A549 (cell line): ENCODE measurements around the gene H6PD. TPM values are rescaled to one million over a fixed set of nuclear protein-coding genes. Genes with fewer than 3 reads are reported as not detected.

Experiments
- ATAC-seq, 2 experiments: fragments of 200-7000 bp in 1 of 2; fragments of >200 bp in 1 of 2; cut with Nextera tagmentation in 1 of 2; cut with Tn5 transposase in 1 of 2; 3 replicates each; pipeline versions ENCODE4 v1.8.0 to v1.9.1; 2018 to 2020; ENCODE audit warnings: mild to moderate bottlenecking in 1 of 2, moderate library complexity in 1 of 2
- CTCF ChIA-PET: fragments of 300-600 bp; sonication (Branson Sonifier 250); formaldehyde crosslinking; extraction: SDS; loops from one replicate; lab custom pipeline; 2021; ENCODE audit warnings: antibody characterized with exemption, inconsistent platforms; lab: Yijun Ruan, JAX
- POLR2A ChIA-PET: fragments of 350-600 bp; formaldehyde crosslinking; extraction: SDS; loops from one replicate; lab custom pipeline; 2021; ENCODE audit warnings: antibody characterized with exemption, inconsistent platforms; lab: Yijun Ruan, JAX
- DNase-seq, 2 experiments: peaks; one replicate each; pipeline versions ENCODE4 v3.0.0 to v3.0.0-alpha.2; 2011 to 2016; ENCODE audit warnings: low read depth in 1 of 2, low spot score in 1 of 2
- FAIRE-seq: peaks from 2 replicates; lab custom pipeline; 2011; peaks lifted over from hg19 to GRCh38; lab: Jason Lieb, UNC
- H3K27ac ChIP-seq, 2 experiments: fragments of >200 bp; sonication (Bioruptor Twin); formaldehyde crosslinking; 3 replicates each; pipeline ENCODE4 v1.5.1; 2016 to 2017
- H3K4me1 ChIP-seq: fragments of >200 bp; sonication (Bioruptor Twin); formaldehyde crosslinking; 3 replicates; pipeline ENCODE4 v1.6.1; 2016
- H3K4me2 ChIP-seq: fragments of >200 bp; sonication (Bioruptor Twin); formaldehyde crosslinking; 3 replicates; pipeline ENCODE4 v1.6.1; 2016
- H3K4me3 ChIP-seq: fragments of >200 bp; sonication (Bioruptor Twin); formaldehyde crosslinking; 3 replicates; pipeline ENCODE4 v1.5.1; 2016
- H3K9me3 ChIP-seq: fragments of >200 bp; sonication (Bioruptor Twin); formaldehyde crosslinking; 3 replicates; pipeline ENCODE4 v1.6.1; 2016
- CBX8 ChIP-seq: fragments of 200-600 bp; sonication (generic); IDR thresholded peaks from 2 replicates; pipeline ENCODE4 v1.6.1; 2016
- EHF ChIP-seq: fragments of 250-450 bp; sonication (Bioruptor Pico); IDR thresholded peaks from 2 replicates; pipeline ENCODE4 v1.5.0; 2020; ENCODE audit warnings: mild to moderate bottlenecking
- EHMT2 ChIP-seq: fragments of 200-600 bp; sonication (generic); IDR thresholded peaks from 2 replicates; pipeline ENCODE4 v1.6.1; 2016; ENCODE audit warnings: antibody characterized with exemption, low read depth, mild to moderate bottlenecking, moderate library complexity
- EP300 ChIP-seq, 2 experiments: fragments of >200 bp; sonication (Bioruptor Twin); formaldehyde crosslinking; IDR thresholded peaks; 2 replicates in 1 of 2; 3 replicates in 1 of 2; pipeline ENCODE4 v1.6.1; 2016 to 2017
- FOSL2 ChIP-seq, 2 experiments: fragments of 450-650 bp in 1 of 2; fragments of >200 bp in 1 of 2; sonication (Bioruptor Twin) in 1 of 2; formaldehyde crosslinking; IDR thresholded peaks; 2 replicates each; pipeline versions ENCODE4 v1.5.0 to v1.6.1; 2016 to 2020; ENCODE audit warnings: mild to moderate bottlenecking in 1 of 2, moderate library complexity in 1 of 2
- FOXS1 ChIP-seq: fragments of 250-450 bp; sonication (Bioruptor Pico); IDR thresholded peaks from 2 replicates; pipeline ENCODE4 v1.5.0; 2020; ENCODE audit warnings: mild to moderate bottlenecking, moderate library complexity
- HEYL ChIP-seq: fragments of 250-450 bp; sonication (Bioruptor Pico); IDR thresholded peaks from 2 replicates; pipeline ENCODE4 v1.8.0; 2021; ENCODE audit warnings: mild to moderate bottlenecking, moderate library complexity
- HOXA7 ChIP-seq: fragments of 250-450 bp; sonication (Bioruptor Pico); IDR thresholded peaks from 2 replicates; pipeline ENCODE4 v1.5.0; 2020; ENCODE audit warnings: mild to moderate bottlenecking, moderate library complexity
- HOXB13 ChIP-seq: fragments of 250-450 bp; sonication (Bioruptor Pico); IDR thresholded peaks from 2 replicates; pipeline ENCODE4 v1.5.0; 2020; ENCODE audit warnings: low read depth, mild to moderate bottlenecking, moderate library complexity
- JUNB ChIP-seq: fragments of >200 bp; sonication (Bioruptor Twin); formaldehyde crosslinking; IDR thresholded peaks from 2 replicates; pipeline ENCODE4 v1.6.1; 2016
- MAFK ChIP-seq: fragments of 450-650 bp; IDR thresholded peaks from 2 replicates; pipeline ENCODE4 v1.6.1; 2014; ENCODE audit not compliant: partially characterized antibody
- MYC ChIP-seq: IDR thresholded peaks from 2 replicates; pipeline ENCODE4 v1.6.1; 2012; ENCODE audit warnings: mild to moderate bottlenecking, inconsistent platforms, low read length, improper control_type of control experiment, borderline replicate concordance
- NFE2L2 ChIP-seq: fragments of 150-350 bp; conservative IDR thresholded peaks from 2 replicates; pipeline ENCODE4 v1.6.1; 2014; ENCODE audit warnings: low read length
- POLR2A ChIP-seq: IDR thresholded peaks from 2 replicates; pipeline ENCODE4 v1.6.1; 2012; ENCODE audit warnings: mild to moderate bottlenecking, low read length
- POLR2AphosphoS2 ChIP-seq: conservative IDR thresholded peaks from 2 replicates; pipeline ENCODE4 v1.6.1; 2012; ENCODE audit warnings: low read length, improper control_type of control experiment, inconsistent platforms
- RAD21 ChIP-seq, 2 experiments: fragments of >200 bp in 1 of 2; sonication (Bioruptor Twin) in 1 of 2; formaldehyde crosslinking in 1 of 2; IDR thresholded peaks in 1 of 2; conservative IDR thresholded peaks in 1 of 2; 2 replicates in 1 of 2; 3 replicates in 1 of 2; pipeline ENCODE4 v1.6.1; 2012 to 2018; ENCODE audit warnings: inconsistent platforms in 1 of 2
- RARB ChIP-seq: fragments of 250-450 bp; sonication (Bioruptor Pico); IDR thresholded peaks from 2 replicates; pipeline ENCODE4 v1.8.0; 2021; ENCODE audit warnings: mild to moderate bottlenecking, moderate library complexity
- RCOR1 ChIP-seq: fragments of 150-350 bp; IDR thresholded peaks from 2 replicates; pipeline ENCODE4 v1.6.1; 2014; ENCODE audit warnings: antibody characterized with exemption, low read length, low read depth
- RNF2 ChIP-seq: fragments of 200-600 bp; sonication (generic); IDR thresholded peaks from 2 replicates; pipeline ENCODE4 v1.6.1; 2016; ENCODE audit warnings: low read depth, mild to moderate bottlenecking, antibody characterized with exemption, moderate library complexity, borderline replicate concordance
- SMC3 ChIP-seq: fragments of >200 bp; sonication (Bioruptor Twin); formaldehyde crosslinking; IDR thresholded peaks from 3 replicates; pipeline ENCODE4 v1.6.1; 2018; ENCODE audit warnings: inconsistent platforms
- TFCP2L1 ChIP-seq: fragments of 250-450 bp; sonication (Bioruptor Pico); IDR thresholded peaks from 2 replicates; pipeline ENCODE4 v1.5.0; 2021; ENCODE audit warnings: mild to moderate bottlenecking
- TP53 ChIP-seq: fragments of 250-450 bp; sonication (Bioruptor Pico); IDR thresholded peaks from 2 replicates; pipeline ENCODE4 v1.5.0; 2021; ENCODE audit warnings: mild to moderate bottlenecking, moderate library complexity
- ZSCAN20 ChIP-seq: fragments of 250-450 bp; sonication (Bioruptor Pico); IDR thresholded peaks from 2 replicates; pipeline ENCODE4 v1.8.0; 2022; ENCODE audit warnings: mild to moderate bottlenecking, moderate library complexity
- WGBS: methylation state at CpG from one replicate; pipeline ENCODE4 v1.1.6; 2017; ENCODE audit errors: missing lambda C conversion rate; 5-methylcytosine and 5-hydroxymethylcytosine counted together
- polyA plus RNA-seq, 4 experiments: library from polyadenylated mRNA; depleted of rRNA in 3 of 4; stranded (reverse); fragments of >200 nt; fragmentation: RNase III in 1 of 4; extraction: RNeasy Plus Mini Kit Qiagen cat#74134 plus additional on column Dnase treatment in 1 of 4; gene quantifications; 2 replicates in 3 of 4; 3 replicates in 1 of 4; pipeline ENCODE4 v1.2.3, GENCODE V29; 2011 to 2017
- TF ChIP-seq, protein P1 (sequence below): fragments of 200-600 bp; sonication (generic); IDR thresholded peaks from 2 replicates; pipeline ENCODE4 v1.6.1; 2016; ENCODE audit warnings: antibody characterized with exemption, mild to moderate bottlenecking, moderate library complexity
- TF ChIP-seq, protein P2 (sequence below): IDR thresholded peaks from 2 replicates; pipeline ENCODE4 v1.6.1; 2012
- TF ChIP-seq, protein P3 (sequence below): fragments of >200 bp; sonication (Bioruptor Twin); formaldehyde crosslinking; IDR thresholded peaks from 3 replicates; pipeline ENCODE4 v1.5.1; 2016
- TF ChIP-seq, protein P4 (sequence below): fragments of 450-650 bp; IDR thresholded peaks from 2 replicates; pipeline ENCODE4 v1.6.1; 2014; ENCODE audit warnings: antibody characterized with exemption
- TF ChIP-seq, protein P5 (sequence below): fragments of >200 bp; sonication (Bioruptor Twin); formaldehyde crosslinking; IDR thresholded peaks from 2 replicates; pipeline ENCODE4 v1.6.1; 2016

H6PD gene
- polyA plus RNA-seq, 2 of the 4 experiments (the other 2 are of a cell fraction): 6.0 to 7.9 TPM

DNA sequence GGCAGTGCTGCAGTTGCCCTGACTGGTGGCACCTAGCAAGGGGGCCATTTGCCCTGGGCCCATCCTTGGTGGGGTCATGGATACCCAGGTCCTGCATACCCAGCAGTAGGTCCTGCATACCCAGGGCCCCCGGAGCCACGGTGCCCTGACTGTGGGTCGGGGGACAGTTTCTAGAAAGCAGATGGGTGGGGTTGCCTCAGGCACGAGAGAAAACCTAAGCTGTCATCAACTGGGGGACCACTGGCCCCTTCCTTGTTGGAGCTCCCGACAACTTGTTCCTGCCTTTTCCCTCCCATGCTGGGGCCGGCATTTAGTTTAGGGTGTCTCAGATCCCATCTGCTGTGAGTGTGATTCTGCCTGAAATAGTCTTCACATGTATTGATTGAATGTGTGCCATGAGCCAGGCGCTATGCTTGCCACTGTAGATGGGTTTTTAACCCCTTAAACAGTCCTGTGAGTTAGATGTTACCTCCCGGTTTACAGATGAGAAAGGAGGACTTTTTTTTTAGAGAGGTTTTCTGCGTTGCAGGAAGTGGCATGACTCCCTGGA is 73.7 kb downstream of the H6PD start:
- Histone ChIP-seq H3K27ac (peak overlapping the region in 1 of 2 experiments; percentile 36; a peak in 1 of 6 replicates), H3K9me3 (no peaks in the 10 kb centered on the region), H3K4me1 (peaks cover 41% of the 10 kb centered on the region), H3K4me3 (no peak overlapping the region), H3K4me2 (no peak overlapping the region)
- POLR2A ChIA-PET: no interaction called here
- ATAC-seq: no peak
- no peak for DNase-seq
- no peak for FAIRE-seq
- CTCF ChIA-PET: interaction anchor here (0.6 to 2.8 kb wide), 3 partner anchors 14 to 183 kb away, joined by 3 to 9 read pairs (median 3); no protein-coding TSS in a partner anchor
- 95% methylated on average over 8 of the region's 9 CpGs for WGBS
- TF ChIP-seq HOXB13 (CRISPR knock-in tag) (no peak), MYC (no peak), TP53 (CRISPR knock-in tag) (no peak), FOXS1 (CRISPR knock-in tag) (no peak), RAD21 (conservative IDR thresholded peaks at IDR 0.05 in 1 of 2, IDR thresholded peaks at IDR 0.05 in 1 of 2) (no peak), TFCP2L1 (CRISPR knock-in tag) (no peak), JUNB (no peak), POLR2A (no peak)
- TF ChIP-seq, protein P1, sequence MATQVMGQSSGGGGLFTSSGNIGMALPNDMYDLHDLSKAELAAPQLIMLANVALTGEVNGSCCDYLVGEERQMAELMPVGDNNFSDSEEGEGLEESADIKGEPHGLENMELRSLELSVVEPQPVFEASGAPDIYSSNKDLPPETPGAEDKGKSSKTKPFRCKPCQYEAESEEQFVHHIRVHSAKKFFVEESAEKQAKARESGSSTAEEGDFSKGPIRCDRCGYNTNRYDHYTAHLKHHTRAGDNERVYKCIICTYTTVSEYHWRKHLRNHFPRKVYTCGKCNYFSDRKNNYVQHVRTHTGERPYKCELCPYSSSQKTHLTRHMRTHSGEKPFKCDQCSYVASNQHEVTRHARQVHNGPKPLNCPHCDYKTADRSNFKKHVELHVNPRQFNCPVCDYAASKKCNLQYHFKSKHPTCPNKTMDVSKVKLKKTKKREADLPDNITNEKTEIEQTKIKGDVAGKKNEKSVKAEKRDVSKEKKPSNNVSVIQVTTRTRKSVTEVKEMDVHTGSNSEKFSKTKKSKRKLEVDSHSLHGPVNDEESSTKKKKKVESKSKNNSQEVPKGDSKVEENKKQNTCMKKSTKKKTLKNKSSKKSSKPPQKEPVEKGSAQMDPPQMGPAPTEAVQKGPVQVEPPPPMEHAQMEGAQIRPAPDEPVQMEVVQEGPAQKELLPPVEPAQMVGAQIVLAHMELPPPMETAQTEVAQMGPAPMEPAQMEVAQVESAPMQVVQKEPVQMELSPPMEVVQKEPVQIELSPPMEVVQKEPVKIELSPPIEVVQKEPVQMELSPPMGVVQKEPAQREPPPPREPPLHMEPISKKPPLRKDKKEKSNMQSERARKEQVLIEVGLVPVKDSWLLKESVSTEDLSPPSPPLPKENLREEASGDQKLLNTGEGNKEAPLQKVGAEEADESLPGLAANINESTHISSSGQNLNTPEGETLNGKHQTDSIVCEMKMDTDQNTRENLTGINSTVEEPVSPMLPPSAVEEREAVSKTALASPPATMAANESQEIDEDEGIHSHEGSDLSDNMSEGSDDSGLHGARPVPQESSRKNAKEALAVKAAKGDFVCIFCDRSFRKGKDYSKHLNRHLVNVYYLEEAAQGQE: no peak

DNA sequence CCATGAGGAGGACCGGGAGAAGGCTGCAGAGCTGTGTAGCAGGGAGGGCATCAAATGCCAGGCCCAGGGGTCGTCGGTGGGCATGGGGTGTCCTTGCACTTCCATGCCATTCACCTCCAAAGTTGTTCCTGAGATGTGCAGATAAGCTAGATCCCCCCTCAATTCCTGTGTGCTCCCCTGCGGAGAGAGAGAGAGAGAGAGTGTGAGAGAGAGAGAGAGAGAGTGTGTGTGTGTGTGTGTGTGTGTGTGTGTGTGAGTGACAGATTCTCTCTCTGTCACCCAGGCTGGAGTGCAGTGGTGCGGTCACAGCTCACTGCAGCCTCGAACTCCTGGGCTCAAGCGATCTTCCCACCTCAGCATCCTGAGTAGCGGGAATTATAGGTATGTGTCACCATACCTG is 74.5 kb downstream of the H6PD start:
- ChIA-PET POLR2A (no interaction called here), CTCF (interaction anchor here (2.1 to 2.8 kb wide), 2 partner anchors 20 kb away, joined by 8 to 9 read pairs; no protein-coding TSS in a partner anchor)
- H3K4me2 ChIP-seq: no peak overlapping the region
- 0 out of 6 replicates have a peak overlapping the region, but pooled peaks of 1 of the 2 experiments have one; percentile 24 for H3K27ac ChIP-seq
- H3K4me1 ChIP-seq: peaks cover 39% of the 10 kb centered on the region
- TF ChIP-seq NFE2L2: no peak
- no peak for TF ChIP-seq ZSCAN20
- no peak for TF ChIP-seq JUNB
- no peak for TF ChIP-seq FOSL2 (IDR thresholded peaks at IDR 0.05)
- TF ChIP-seq FOSL2 (CRISPR knock-in tag; IDR thresholded peaks at IDR 0.05): no peak
- no peak for TF ChIP-seq TP53 (CRISPR knock-in tag)
- no peak for TF ChIP-seq RCOR1
- H3K9me3 ChIP-seq: no peaks in the 10 kb centered on the region
- FAIRE-seq (no peak), DNase-seq (no peak), ATAC-seq (no peak)
- H3K4me3 ChIP-seq: no peak overlapping the region
- 97% methylated on average over 6 of the region's 8 CpGs for WGBS

DNA sequence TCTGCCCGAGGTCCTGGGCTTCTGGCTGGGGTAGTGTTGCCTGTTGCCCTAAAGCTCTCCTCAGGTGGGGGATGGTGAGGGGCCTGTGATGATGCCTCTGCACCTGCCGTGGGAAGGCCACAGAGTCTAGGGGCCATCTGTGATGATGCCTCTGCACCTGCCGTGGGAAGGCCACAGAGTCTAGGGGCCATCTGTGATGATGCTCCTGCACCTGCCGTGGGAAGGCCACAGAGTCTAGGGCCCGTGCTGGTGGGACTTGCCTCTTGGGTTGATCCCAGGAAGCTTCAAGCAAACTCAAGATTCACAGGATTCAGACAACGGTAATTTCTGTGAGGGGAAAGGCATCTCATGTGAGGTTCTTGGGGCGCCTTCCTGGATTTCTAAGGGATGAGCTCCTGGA is 75.4 kb downstream of the H6PD start:
- no peak for ATAC-seq
- ChIA-PET POLR2A (no interaction called here), CTCF (interaction anchor here (0.7 to 2.1 kb wide), 2 partner anchors 20 to 114 kb away, joined by 3 to 8 read pairs; no protein-coding TSS in a partner anchor)
- no peak for DNase-seq
- no peaks in the 10 kb centered on the region for H3K9me3 ChIP-seq
- H3K4me3 ChIP-seq: no peak overlapping the region
- H3K4me2 ChIP-seq: no peak overlapping the region
- no peak overlapping the region for H3K27ac ChIP-seq
- 100% methylated on average over 1 of the region's 7 CpGs for WGBS
- FAIRE-seq: no peak
- peaks cover 41% of the 10 kb centered on the region for H3K4me1 ChIP-seq
- TF ChIP-seq RNF2: no peak
- TF ChIP-seq, protein P2, sequence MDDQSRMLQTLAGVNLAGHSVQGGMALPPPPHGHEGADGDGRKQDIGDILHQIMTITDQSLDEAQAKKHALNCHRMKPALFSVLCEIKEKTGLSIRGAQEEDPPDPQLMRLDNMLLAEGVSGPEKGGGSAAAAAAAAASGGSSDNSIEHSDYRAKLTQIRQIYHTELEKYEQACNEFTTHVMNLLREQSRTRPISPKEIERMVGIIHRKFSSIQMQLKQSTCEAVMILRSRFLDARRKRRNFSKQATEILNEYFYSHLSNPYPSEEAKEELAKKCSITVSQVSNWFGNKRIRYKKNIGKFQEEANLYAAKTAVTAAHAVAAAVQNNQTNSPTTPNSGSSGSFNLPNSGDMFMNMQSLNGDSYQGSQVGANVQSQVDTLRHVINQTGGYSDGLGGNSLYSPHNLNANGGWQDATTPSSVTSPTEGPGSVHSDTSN: no peak
- no peak for TF ChIP-seq EHF (CRISPR knock-in tag)
- TF ChIP-seq TFCP2L1 (CRISPR knock-in tag): no peak
- TF ChIP-seq EHMT2: no peak
- TF ChIP-seq HEYL (CRISPR knock-in tag): no peak
- TF ChIP-seq SMC3: no peak
- TF ChIP-seq EP300 (IDR thresholded peaks at IDR 0.05): no peak
- TF ChIP-seq CBX8: no peak
- TF ChIP-seq MAFK: no peak
- no peak for TF ChIP-seq HOXA7 (CRISPR knock-in tag)
- TF ChIP-seq, protein P3, sequence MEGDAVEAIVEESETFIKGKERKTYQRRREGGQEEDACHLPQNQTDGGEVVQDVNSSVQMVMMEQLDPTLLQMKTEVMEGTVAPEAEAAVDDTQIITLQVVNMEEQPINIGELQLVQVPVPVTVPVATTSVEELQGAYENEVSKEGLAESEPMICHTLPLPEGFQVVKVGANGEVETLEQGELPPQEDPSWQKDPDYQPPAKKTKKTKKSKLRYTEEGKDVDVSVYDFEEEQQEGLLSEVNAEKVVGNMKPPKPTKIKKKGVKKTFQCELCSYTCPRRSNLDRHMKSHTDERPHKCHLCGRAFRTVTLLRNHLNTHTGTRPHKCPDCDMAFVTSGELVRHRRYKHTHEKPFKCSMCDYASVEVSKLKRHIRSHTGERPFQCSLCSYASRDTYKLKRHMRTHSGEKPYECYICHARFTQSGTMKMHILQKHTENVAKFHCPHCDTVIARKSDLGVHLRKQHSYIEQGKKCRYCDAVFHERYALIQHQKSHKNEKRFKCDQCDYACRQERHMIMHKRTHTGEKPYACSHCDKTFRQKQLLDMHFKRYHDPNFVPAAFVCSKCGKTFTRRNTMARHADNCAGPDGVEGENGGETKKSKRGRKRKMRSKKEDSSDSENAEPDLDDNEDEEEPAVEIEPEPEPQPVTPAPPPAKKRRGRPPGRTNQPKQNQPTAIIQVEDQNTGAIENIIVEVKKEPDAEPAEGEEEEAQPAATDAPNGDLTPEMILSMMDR: no peak
- no peak for TF ChIP-seq POLR2AphosphoS2
- TF ChIP-seq RARB (CRISPR knock-in tag): no peak
- TF ChIP-seq, protein P4, sequence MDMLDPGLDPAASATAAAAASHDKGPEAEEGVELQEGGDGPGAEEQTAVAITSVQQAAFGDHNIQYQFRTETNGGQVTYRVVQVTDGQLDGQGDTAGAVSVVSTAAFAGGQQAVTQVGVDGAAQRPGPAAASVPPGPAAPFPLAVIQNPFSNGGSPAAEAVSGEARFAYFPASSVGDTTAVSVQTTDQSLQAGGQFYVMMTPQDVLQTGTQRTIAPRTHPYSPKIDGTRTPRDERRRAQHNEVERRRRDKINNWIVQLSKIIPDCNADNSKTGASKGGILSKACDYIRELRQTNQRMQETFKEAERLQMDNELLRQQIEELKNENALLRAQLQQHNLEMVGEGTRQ: no peak
- TF ChIP-seq, protein P5, sequence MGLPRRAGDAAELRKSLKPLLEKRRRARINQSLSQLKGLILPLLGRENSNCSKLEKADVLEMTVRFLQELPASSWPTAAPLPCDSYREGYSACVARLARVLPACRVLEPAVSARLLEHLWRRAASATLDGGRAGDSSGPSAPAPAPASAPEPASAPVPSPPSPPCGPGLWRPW: no peak
